Measurements from ENCODE around the gene ITGB3. TPM values are rescaled to one million over a fixed set of nuclear protein-coding genes. Genes with fewer than 3 reads are reported as not detected.

Gene ITGB3
- total RNA-seq, 2 donors from 2014 or later: 3.4 to 12.4 TPM

DNA sequence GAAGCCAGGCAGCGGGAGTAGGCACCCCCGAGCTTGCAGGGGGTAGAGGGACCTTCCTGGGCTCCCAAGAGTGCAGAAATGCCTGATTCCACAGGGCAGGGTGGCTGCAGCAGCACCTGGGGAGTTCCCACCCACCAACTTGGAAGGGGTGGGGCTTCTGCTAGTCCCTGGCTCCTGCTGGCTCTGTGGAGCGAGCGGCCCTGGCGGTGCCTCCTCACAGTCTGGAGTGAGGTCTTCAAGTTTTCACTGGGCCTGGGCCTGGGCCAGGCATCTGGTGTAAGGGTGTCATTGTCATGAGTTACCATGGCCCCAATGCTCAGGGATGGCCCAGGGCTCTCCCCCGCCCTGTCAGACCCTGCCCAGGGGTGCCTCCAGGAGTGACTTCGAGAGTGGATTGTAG is 15.8 kb upstream of the ITGB3 start:
- WGBS: 93% methylated on average over 3 of the region's 7 CpGs
- Histone ChIP-seq H3K9me3 (no peaks in the 10 kb centered on the region), H3K4me1 (replicated peaks) (no peaks in the 10 kb centered on the region), H3K27me3 (replicated peaks; ENCODE audit: insufficient read depth) (no peaks in the 10 kb centered on the region), H3K27ac (no peak overlapping the region), H3K4me3 (no peak overlapping the region), H3K36me3 (no peaks in the 10 kb centered on the region)
- DNase-seq (ENCODE audit: low spot score): no peak
- TF ChIP-seq POLR2AphosphoS5 (IDR thresholded peaks at IDR 0.05) (no peak), POLR2A (IDR thresholded peaks at IDR 0.05) (no peak)
- TF ChIP-seq, protein P1, sequence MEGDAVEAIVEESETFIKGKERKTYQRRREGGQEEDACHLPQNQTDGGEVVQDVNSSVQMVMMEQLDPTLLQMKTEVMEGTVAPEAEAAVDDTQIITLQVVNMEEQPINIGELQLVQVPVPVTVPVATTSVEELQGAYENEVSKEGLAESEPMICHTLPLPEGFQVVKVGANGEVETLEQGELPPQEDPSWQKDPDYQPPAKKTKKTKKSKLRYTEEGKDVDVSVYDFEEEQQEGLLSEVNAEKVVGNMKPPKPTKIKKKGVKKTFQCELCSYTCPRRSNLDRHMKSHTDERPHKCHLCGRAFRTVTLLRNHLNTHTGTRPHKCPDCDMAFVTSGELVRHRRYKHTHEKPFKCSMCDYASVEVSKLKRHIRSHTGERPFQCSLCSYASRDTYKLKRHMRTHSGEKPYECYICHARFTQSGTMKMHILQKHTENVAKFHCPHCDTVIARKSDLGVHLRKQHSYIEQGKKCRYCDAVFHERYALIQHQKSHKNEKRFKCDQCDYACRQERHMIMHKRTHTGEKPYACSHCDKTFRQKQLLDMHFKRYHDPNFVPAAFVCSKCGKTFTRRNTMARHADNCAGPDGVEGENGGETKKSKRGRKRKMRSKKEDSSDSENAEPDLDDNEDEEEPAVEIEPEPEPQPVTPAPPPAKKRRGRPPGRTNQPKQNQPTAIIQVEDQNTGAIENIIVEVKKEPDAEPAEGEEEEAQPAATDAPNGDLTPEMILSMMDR (IDR thresholded peaks at IDR 0.05): no peak
- intact Hi-C loops (cut with DNase I): loop anchor here (10.0 kb wide), 1 partner anchor 377 kb away; no protein-coding TSS in a partner anchor

DNA sequence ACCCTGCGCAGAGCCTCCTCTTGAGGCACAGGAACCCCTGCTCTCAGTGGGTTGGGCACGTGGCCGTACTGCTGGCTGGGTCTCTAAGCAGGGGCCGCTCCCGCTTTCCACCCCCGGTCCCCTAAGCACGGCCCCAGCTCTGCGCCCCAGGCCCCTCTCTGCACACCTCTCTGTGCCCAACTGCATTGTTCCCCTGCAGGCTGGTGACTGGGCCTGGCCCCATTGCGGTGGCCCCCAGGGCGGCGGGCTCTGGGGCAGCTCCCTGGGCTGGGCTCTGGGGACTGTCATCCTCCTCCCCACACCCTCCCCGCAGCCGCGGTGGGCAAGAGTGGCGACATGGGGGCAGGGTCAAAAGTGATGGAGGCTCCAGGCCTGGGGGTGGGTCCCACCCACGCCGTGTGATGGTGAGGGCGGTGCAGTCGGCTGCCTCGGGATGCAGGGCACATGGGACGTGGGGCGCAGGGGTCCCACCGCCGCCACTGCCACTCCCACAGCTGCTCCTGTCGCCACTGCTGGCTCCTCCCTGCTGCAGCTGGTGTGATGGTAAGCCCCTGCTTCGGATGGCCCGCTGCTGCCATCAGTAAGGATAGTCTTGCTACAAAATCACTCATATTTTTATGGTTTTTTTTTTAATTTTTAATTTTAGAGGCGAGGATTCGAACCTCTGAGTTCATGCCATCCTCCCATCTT is 15.2 kb upstream of the ITGB3 start:
- no peak overlapping the region for H3K4me3 ChIP-seq
- H3K27ac ChIP-seq: no peak overlapping the region
- no peaks in the 10 kb centered on the region for H3K36me3 ChIP-seq
- DNase-seq (ENCODE audit: low spot score): no peak
- TF ChIP-seq POLR2AphosphoS5 (IDR thresholded peaks at IDR 0.05): no peak
- no peak for TF ChIP-seq POLR2A (IDR thresholded peaks at IDR 0.05)
- TF ChIP-seq, protein P1 (IDR thresholded peaks at IDR 0.05): no peak
- intact Hi-C loops (cut with DNase I): loop anchor here (10.0 kb wide), 1 partner anchor 376 kb away; no protein-coding TSS in a partner anchor
- no peaks in the 10 kb centered on the region for H3K4me1 ChIP-seq (replicated peaks)
- 96% methylated on average over 28 of the region's 29 CpGs for WGBS
- H3K27me3 ChIP-seq (replicated peaks; ENCODE audit: insufficient read depth): no peaks in the 10 kb centered on the region
- H3K9me3 ChIP-seq: no peaks in the 10 kb centered on the region

- intact Hi-C loops (cut with DNase I): loop anchor here (10.0 kb wide), 1 partner anchor 375 kb away; no protein-coding TSS in a partner anchor
- no peaks in the 10 kb centered on the region for H3K4me1 ChIP-seq (replicated peaks)
- TF ChIP-seq POLR2AphosphoS5 (IDR thresholded peaks at IDR 0.05) (no peak), POLR2A (IDR thresholded peaks at IDR 0.05) (no peak)
- TF ChIP-seq, protein P1 (IDR thresholded peaks at IDR 0.05): no peak
- no peak overlapping the region for H3K27ac ChIP-seq
- DNase-seq (ENCODE audit: low spot score): no peak
- no peak overlapping the region for H3K4me3 ChIP-seq
- no peaks in the 10 kb centered on the region for H3K27me3 ChIP-seq (replicated peaks; ENCODE audit: insufficient read depth)
- 71% methylated on average over 7 of the region's 7 CpGs for WGBS
- no peaks in the 10 kb centered on the region for H3K9me3 ChIP-seq
- H3K36me3 ChIP-seq: no peaks in the 10 kb centered on the region
Observed at GRCh38 chr17:47239619-47239966, 14.0 kb upstream of the ITGB3 start.

DNA sequence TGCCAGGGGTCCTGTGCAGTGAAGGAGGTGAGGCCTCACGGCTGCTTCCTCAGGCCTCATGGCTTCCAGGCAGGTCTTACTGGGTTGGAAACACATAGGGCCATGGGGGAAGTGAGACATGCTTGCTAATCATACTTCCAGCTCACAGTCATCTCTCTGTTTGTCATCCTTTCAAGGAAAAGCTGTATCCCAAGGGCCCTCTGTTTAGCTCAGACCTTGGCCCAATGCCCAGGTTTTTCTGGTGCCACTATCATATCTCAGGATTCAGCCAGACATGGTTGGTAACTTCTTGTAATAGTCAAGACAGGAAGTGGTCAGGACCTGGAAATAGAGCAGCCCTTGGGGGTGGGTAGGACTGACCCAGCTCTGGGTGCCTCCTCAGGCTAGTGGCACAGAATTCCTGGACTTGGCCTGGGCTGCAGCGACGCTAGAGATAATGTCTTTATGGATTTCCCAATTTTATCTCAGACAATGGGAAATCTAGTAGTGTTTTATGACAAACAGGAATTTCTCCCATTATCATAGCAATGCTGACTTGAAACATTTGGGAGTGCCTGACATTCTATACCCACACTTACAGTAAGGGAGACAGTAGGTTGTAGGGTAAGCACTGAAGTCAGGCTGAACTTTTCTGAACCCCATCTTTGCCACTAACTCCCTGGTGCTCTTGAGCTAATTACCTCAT is 13.5 kb upstream of the ITGB3 start:
- DNase-seq (ENCODE audit: low spot score): peak; percentile 30
- Histone ChIP-seq H3K27me3 (replicated peaks; ENCODE audit: insufficient read depth) (no peaks in the 10 kb centered on the region), H3K4me3 (no peak overlapping the region), H3K36me3 (no peaks in the 10 kb centered on the region), H3K9me3 (no peaks in the 10 kb centered on the region), H3K27ac (no peak overlapping the region), H3K4me1 (replicated peaks) (no peaks in the 10 kb centered on the region)
- WGBS: 53% methylated on average over 3 of the region's 3 CpGs
- intact Hi-C loops (cut with DNase I): loop anchor here (10.0 kb wide), 1 partner anchor 375 kb away; no protein-coding TSS in a partner anchor
- TF ChIP-seq POLR2A (IDR thresholded peaks at IDR 0.05) (no peak), POLR2AphosphoS5 (IDR thresholded peaks at IDR 0.05) (peak; percentile 25)

GRCh38 chr17:47240806-47241205 is 12.8 kb upstream of the ITGB3 start:
- DNase-seq (ENCODE audit: low spot score): no peak
- no peaks in the 10 kb centered on the region for H3K27me3 ChIP-seq (replicated peaks; ENCODE audit: insufficient read depth)
- 77% methylated on average over 3 of the region's 3 CpGs for WGBS
- no peaks in the 10 kb centered on the region for H3K9me3 ChIP-seq
- intact Hi-C loops (cut with DNase I): no loop called here
- H3K27ac ChIP-seq: no peak overlapping the region
- H3K4me1 ChIP-seq (replicated peaks): no peaks in the 10 kb centered on the region
- TF ChIP-seq POLR2A (IDR thresholded peaks at IDR 0.05): no peak
- TF ChIP-seq, protein P1 (IDR thresholded peaks at IDR 0.05): no peak
- no peak for TF ChIP-seq POLR2AphosphoS5 (IDR thresholded peaks at IDR 0.05)
- H3K4me3 ChIP-seq: no peak overlapping the region
- no peaks in the 10 kb centered on the region for H3K36me3 ChIP-seq
